Esophagus squamous epithelium (tissue), 5 donors: ENCODE data around the gene LAMA5. TPM values are rescaled to one million over a fixed set of nuclear protein-coding genes. Genes with fewer than 3 reads are reported as not detected.

Source experiments
- DNase-seq: peaks from one replicate; lab custom pipeline; 2025; lab: John Stamatoyannopoulos, UW
- H3K27ac ChIP-seq, 4 donors: fragments of 200-600 bp; sonication (generic); one replicate each; pipeline ENCODE4 v1.5.1; 2016 to 2019; ENCODE audit warnings: mild to moderate bottlenecking in 1 of 4
- H3K27me3 ChIP-seq, 4 donors: fragments of 200-600 bp; sonication (generic); 1 replicate in 3 of 4; 2 replicates in 1 of 4; pipeline versions ENCODE4 v1.5.1 to v1.6.0; 2017 to 2021; ENCODE audit warnings: antibody characterized with exemption in 1 of 4
- H3K36me3 ChIP-seq, 3 donors: fragments of 200-600 bp; sonication (generic); one replicate each; pipeline ENCODE4 v1.5.1; 2016 to 2019
- H3K4me1 ChIP-seq, 3 donors: fragments of 200-600 bp; sonication (generic); one replicate each; pipeline ENCODE4 v1.5.1; 2017 to 2019
- H3K4me3 ChIP-seq, 4 donors: fragments of 200-600 bp; sonication (generic); 1 replicate in 3 of 4; 2 replicates in 1 of 4; pipeline ENCODE4 v1.5.1; 2016 to 2019; ENCODE audit warnings: mild to moderate bottlenecking in 2 of 4, moderate library complexity in 1 of 4
- H3K9me3 ChIP-seq, 3 donors: fragments of 200-600 bp; sonication (generic); one replicate each; pipeline ENCODE4 v1.5.1; 2016 to 2019
- POLR2A ChIP-seq, 4 donors: fragments of 450-650 bp; IDR thresholded peaks; one replicate each; pipeline ENCODE4 v1.6.1; 2017; ENCODE audit warnings: antibody characterized with exemption in 4 of 4, mild to moderate bottlenecking in 4 of 4, moderate library complexity in 3 of 4
- WGBS, 2 donors: methylation state at CpG; one replicate each; pipeline ENCODE4 v1.1.5; 2018; 5-methylcytosine and 5-hydroxymethylcytosine counted together
- intact Hi-C: fragments of 100-400 bp; cut with DNase I; formaldehyde crosslinking; loops from one replicate; pipeline ENCODE4 v1.15.0; 2022
- total RNA-seq, 4 donors: library from RNA; depleted of rRNA; stranded (reverse); fragments of >200 nt; gene quantifications; one replicate each; pipeline ENCODE4 v1.1.0, GENCODE V29; 2016
- TF ChIP-seq, protein P1 (sequence below), 6 experiments: fragments of 450-650 bp in 4 of 6; fragments of 200-600 bp in 2 of 6; sonication (generic) in 2 of 6; IDR thresholded peaks; one replicate each; pipeline ENCODE4 v1.5.1; 2016 to 2019; ENCODE audit warnings: antibody characterized with exemption in 6 of 6, mild to moderate bottlenecking in 4 of 6, moderate library complexity in 4 of 6
- donor health status: DM: yes; HTN: yes; CAD: no.

The LAMA5 gene
- total RNA-seq, 4 donors from 2014 or later = 60.4 to 127 (median 98.9) TPM

DNA sequence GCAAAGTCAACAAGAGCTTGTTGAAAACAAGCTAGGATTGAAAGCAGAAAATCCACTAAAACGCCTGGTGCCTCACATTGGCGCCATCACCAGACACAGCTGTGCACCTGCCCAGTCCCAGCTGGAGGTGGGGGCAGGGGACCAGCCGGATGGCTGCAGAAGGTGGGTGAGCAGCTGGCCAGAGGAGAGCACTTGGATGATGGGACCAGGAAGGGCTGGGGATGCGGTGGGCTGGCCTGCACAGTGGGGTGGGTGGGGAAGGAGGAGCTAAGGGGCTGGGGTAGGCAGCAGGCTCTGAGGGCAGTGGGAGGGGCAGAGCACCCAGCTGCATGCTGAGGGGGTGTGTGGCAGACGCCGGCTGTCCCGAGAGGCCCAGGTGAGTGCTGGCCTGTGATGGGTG lies 32.9 kb upstream of the LAMA5 start:
- 82 to 85% methylated on average over 5 to 6 of the region's 7 CpGs for WGBS, 2 donors
- TF ChIP-seq POLR2A (IDR thresholded peaks at IDR 0.05) = no peak
- TF ChIP-seq, protein P1, sequence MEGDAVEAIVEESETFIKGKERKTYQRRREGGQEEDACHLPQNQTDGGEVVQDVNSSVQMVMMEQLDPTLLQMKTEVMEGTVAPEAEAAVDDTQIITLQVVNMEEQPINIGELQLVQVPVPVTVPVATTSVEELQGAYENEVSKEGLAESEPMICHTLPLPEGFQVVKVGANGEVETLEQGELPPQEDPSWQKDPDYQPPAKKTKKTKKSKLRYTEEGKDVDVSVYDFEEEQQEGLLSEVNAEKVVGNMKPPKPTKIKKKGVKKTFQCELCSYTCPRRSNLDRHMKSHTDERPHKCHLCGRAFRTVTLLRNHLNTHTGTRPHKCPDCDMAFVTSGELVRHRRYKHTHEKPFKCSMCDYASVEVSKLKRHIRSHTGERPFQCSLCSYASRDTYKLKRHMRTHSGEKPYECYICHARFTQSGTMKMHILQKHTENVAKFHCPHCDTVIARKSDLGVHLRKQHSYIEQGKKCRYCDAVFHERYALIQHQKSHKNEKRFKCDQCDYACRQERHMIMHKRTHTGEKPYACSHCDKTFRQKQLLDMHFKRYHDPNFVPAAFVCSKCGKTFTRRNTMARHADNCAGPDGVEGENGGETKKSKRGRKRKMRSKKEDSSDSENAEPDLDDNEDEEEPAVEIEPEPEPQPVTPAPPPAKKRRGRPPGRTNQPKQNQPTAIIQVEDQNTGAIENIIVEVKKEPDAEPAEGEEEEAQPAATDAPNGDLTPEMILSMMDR (IDR thresholded peaks at IDR 0.05) = no peak
- Histone ChIP-seq H3K27me3 (no peaks in the 10 kb centered on the region), H3K36me3 (peaks cover 0 to 15% (median 0%) of the 10 kb centered on the region in 3 donors), H3K4me3 (no peak overlapping the region), H3K4me1 (peaks cover 0 to 3% (median 0%) of the 10 kb centered on the region in 3 donors), H3K27ac (no peak overlapping the region), H3K9me3 (no peaks in the 10 kb centered on the region)
- DNase-seq = no peak
- intact Hi-C loops = no loop called here

GRCh38 chr20:62398120-62398821 lies 31.2 kb upstream of the LAMA5 start:
- DNase-seq = no peak
- no peak overlapping the region for H3K4me3 ChIP-seq
- intact Hi-C loops = no loop called here
- H3K27ac ChIP-seq = no peak overlapping the region
- WGBS, 2 donors = 92 to 93% methylated on average over 14 to 15 of the region's 19 CpGs
- no peaks in the 10 kb centered on the region for H3K27me3 ChIP-seq
- H3K36me3 ChIP-seq = peaks cover 0 to 32% (median 4%) of the 10 kb centered on the region in 3 donors
- H3K4me1 ChIP-seq = no peaks in the 10 kb centered on the region
- no peak for TF ChIP-seq POLR2A (IDR thresholded peaks at IDR 0.05)
- TF ChIP-seq, protein P1 (IDR thresholded peaks at IDR 0.05) = no peak
- H3K9me3 ChIP-seq = no peaks in the 10 kb centered on the region

DNA sequence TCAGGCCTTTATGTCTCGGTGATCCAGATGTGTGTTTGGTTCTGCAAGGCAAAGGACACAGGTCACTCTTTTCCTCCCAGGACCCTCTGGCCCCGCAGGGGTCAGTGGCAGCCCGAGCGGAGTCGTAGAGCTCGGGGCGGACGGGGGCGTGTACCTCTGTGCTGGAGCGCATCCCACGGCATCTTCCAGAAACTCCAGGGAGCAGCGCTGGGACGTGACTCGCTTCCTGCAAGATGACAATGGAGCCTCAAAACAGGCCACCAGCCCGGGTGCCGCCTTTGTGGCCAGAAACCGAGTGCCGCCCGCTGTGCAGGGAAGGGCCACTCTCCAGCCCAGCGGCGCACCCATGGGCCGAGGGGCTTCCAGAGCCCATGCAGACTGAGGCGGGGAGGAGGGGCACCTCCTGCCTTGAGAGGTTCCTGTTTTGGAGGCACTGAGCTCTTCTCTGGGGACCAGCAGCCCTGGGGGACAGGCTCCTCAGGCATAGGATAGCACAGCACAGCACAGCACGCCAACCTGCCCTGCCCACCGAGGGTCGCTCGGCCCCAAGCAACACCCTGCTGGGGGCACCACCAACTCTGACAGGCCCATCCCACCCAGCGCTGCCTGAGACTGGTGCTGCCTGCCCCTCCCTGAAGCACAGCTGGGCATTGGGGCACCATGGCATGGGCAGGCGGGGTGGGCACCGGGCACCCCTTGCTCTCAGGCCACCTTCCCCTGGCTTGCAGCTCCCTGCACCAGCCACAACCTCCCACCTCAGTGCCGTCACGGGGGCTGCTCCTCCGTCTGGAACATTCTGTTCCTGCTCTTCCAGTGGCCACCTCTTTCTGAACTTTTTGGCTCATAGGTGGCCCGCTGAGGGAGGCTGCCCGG lies 29.5 kb upstream of the LAMA5 start:
- intact Hi-C loops = no loop called here
- H3K27me3 ChIP-seq = no peaks in the 10 kb centered on the region
- no peaks in the 10 kb centered on the region for H3K4me1 ChIP-seq
- H3K9me3 ChIP-seq = no peaks in the 10 kb centered on the region
- no peak overlapping the region for H3K27ac ChIP-seq
- no peak for TF ChIP-seq POLR2A (IDR thresholded peaks at IDR 0.05)
- TF ChIP-seq, protein P1 (IDR thresholded peaks at IDR 0.05) = no peak
- no peak for DNase-seq
- 88 to 98% methylated on average over 6 to 19 of the region's 35 CpGs for WGBS, 2 donors
- no peak overlapping the region for H3K4me3 ChIP-seq
- H3K36me3 ChIP-seq = peaks cover 0 to 35% (median 4%) of the 10 kb centered on the region in 3 donors

DNA sequence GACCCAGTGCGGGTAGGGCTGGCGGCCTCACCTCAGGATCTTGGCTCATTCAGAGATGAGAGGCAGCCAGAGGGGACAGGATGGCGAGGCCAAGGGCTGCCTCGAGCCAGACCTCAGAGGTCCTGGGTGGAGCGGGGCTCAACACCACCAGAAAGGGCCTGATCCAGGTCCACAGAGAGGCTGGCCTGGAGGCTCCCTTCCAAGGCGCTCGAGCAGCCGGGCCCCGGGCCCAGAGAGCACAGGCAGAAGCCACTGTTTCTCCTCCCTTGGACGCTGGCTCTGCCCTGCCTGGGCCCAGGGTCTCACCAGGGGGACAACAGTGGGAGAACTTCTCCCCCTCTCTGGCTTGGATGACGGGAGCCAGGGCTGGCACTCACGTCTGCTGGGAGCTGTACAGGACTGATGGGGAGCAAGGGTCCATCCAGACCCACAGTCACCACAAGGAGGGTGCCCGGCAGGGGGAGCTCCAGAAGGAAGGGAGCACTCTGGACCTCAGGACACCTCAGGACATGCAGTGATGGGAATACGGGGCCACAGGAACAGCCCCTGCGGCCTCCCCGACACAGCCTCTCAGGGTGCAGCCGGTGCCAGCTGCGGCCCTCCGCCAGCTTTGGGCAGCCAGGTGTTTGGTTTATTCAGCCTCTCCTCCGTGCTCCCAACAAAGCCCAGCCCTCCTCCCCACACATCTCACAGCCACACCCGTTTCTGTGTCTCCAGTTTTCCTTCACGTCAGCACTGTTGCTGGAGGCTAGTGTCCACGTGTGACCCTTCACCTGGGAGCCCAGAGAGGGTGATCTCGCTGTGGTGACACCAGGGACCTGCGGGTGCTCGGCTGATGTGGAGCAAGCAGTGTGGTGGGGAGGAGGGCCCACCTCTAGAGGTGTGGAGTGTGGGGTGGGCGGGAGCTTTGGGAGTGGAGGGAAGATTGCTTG lies 28.5 kb upstream of the LAMA5 start:
- no peak for DNase-seq
- 79% methylated on average over 8 of the region's 27 CpGs; no CpG with 5 or more reads in 1 of the 2 donors for WGBS, 2 donors
- no peaks in the 10 kb centered on the region for H3K4me1 ChIP-seq
- no peak overlapping the region for H3K27ac ChIP-seq
- H3K36me3 ChIP-seq = peaks cover 0 to 45% (median 4%) of the 10 kb centered on the region in 3 donors
- no peak overlapping the region for H3K4me3 ChIP-seq
- H3K9me3 ChIP-seq = no peaks in the 10 kb centered on the region
- intact Hi-C loops = no loop called here
- H3K27me3 ChIP-seq = no peaks in the 10 kb centered on the region
- TF ChIP-seq POLR2A (IDR thresholded peaks at IDR 0.05) = no peak
- TF ChIP-seq, protein P1 (IDR thresholded peaks at IDR 0.05) = peak in 1 of 6 experiments; percentile 28
